LoVo (cell line): ENCODE data around the gene CLCN3.
"Not testable (repeated sequence)": the region's sequence is repeated elsewhere in the genome, so short reads cannot be mapped to it uniquely, and the experiment has no call there.

ENCODE experiments used
- DNase-seq: peaks from one replicate; pipeline ENCODE4 v3.0.0-alpha.2; 2016; ENCODE audit warnings: low spot score

Gene CLCN3

GRCh38 chr4:169707958-169708643 lies 87.7 kb downstream of the CLCN3 start:
- DNase-seq, result no peak

GRCh38 chr4:169715826-169716225 lies 95.4 kb downstream of the CLCN3 start:
- no peak for DNase-seq

- DNase-seq, result no peak
Observed at GRCh38 chr4:169716677-169717076, 96.3 kb downstream of the CLCN3 start.

DNA sequence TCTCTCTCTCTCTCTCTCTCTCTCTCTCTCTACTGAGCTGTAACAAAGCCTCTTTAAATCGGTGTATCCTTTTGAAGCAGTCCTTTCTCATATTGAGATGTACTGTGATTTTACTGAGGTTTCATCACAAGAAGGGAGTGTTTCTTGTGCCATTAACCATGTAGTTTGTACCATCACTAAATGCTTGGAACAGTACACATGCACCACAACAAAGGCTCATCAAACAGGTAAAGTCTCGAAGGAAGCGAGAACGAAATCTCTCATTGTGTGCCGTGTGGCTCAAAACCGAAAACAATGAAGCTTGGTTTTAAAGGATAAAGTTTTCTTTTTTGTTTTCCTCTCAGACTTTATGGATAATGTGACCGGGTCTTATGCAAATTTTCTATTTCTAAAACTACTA lies 100.2 kb downstream of the CLCN3 start:
- no peak for DNase-seq

GRCh38 chr4:169723207-169723965 lies 103.0 kb downstream of the CLCN3 start:
- no peak for DNase-seq

- no peak for DNase-seq
Observed at GRCh38 chr4:169724260-169724659, 103.9 kb downstream of the CLCN3 start.

- DNase-seq, result no peak
Observed at GRCh38 chr4:169727616-169728015, 107.2 kb downstream of the CLCN3 start.

DNA sequence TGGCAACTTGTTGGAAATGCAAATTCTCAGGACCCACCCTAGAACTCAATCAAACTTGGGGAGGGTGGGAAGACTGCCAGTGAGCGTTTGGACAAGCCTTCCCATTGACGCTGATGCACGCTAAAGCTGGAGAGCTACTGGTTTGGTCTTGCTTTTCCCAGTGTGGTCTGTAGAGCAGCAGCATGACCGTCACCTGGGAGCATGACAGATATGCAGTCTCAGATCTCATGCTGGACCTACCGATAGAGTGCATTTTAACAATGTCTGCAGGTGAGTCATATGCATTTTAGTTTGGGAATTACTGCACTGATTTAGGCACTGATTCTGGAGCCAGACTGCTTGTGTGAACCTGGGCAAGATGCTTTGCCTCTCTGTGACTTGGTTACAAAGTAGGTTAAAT lies 110.2 kb downstream of the CLCN3 start:
- no peak for DNase-seq

GRCh38 chr4:169738604-169739003 lies 118.2 kb downstream of the CLCN3 start:
- DNase-seq, result not testable (repeated sequence)

- DNase-seq, result no peak
Observed at GRCh38 chr4:169741569-169741968, 121.2 kb downstream of the CLCN3 start.

DNA sequence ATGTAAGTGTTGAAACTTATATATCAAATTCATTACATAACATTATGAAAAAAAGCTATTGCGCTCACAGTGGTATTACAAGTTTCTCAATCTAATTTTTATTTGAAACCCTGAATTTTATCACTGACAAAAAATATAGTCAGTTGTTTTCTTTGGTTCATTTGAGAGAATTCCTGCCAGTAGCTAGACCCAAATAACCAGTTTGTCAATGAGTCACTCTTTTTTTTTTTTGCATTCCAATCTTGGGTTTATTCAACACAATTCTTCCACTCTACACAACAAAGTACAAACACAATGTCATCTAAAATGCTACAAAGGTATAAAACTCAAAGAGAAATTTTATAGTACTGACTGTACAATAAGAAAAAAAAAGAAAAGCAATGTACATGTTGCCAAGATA lies 124.2 kb downstream of the CLCN3 start:
- no peak for DNase-seq

GRCh38 chr4:169745291-169745690 lies 124.9 kb downstream of the CLCN3 start:
- no peak for DNase-seq

DNA sequence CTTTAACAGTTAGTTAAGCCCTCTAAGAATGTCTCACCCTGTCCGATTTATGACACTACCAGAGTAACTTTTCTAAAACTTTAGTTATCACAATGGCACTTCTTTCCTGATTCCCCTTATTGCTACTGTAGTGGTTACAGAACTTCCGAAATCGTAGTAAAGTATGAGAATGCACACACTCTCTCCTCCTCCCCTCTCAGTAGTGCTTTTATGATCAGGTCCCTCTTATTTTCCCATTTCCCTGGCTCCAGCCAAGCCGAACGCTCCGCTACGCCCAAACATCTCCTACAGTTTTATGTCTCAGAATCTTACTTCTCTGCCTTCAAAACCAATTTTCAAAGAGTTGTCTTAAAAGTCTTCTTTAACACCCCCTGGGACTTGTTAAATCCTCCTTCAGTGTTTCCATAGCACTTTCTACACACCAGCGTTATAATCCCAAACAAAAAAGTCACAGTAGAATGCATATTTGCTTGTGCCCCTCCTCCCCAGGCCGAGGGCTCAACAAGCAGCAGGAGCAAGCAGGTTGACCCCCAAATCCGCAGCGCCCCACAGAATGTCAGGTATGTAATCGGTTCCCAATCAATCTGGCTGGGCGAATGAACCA lies 136.7 kb downstream of the CLCN3 start:
- no peak for DNase-seq

DNA sequence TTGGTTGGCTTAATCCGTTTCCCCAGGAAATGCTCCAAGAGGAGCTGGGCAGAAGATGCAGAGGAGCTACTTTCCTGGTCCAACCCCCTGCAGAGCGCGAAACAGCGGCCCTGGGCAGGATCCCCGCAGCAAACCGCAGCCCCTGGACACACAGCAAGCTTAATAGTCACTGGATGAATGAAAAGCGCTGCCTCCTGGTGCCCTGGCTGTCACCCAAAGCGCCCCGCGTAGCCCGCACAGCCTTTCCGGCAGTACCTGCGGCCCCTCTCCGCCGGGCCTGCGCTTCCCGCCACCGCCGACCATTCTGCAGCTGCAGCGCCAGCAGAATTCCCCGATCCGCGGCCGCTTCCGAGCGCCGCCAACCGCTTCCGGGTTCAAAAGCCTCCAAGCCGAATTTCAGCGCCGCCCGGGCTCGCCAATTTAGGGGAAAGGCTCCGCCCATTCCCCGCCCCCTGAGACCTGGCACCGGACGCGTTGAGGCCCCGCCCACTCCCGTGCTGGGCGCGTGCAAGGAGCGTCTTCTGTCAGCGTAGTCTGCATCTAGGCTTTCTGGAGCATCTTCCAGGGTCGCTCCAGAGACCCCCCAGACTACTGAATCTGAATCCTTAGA lies 137.3 kb downstream of the CLCN3 start, which contains the start of gene HPF1:
Gene HPF1 (minus strand): TSS at position 370 of the 610 bp plus-strand sequence. CDS start 67 bp downstream, at position 303.
- peak; percentile 94 for DNase-seq

DNA sequence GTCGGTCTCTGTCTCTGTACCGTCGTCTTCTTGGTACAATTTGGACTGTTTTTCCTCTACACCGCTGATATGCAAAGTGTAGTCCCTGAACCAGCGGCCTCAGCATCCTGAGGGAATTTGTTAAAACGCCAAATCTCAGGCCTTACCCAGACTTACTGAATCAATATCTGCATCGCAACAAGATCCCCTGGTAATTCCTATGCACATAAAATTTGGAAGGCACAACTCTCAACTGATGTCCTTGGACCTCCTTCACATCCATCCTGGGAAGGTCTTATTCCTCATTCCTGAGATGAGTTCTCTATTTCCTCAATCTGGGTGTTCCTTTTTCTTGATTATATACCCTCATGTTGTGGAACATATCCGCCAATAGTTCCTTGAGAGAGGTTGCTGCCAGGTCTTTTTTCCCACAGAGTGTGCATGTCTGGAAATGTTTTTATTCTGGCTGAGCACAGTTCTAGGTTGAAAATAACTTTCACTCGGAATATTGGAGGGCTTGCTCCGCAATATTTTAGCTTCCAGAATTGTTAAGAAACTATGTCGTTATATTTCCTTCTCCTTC lies 138.1 kb downstream of the CLCN3 start:
- no peak for DNase-seq

DNA sequence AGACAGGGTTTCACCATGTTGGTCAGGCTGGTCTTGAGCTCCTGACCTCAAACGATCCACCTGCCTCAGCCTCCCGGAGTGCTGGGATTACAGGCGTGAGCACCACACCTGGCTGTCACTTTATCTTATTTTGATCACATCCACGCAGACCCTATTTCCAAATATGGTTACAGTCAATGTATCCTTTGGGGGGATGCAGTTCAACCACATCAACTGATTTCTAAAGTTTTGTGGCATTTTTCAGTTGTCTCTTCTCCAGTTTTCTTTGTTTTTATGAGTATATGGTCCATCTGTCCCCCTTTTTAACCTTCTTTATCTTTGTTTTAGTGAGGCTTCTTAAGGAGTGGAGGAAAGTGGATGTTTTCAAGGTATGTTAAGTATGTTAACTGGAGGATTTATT lies 141.5 kb downstream of the CLCN3 start:
- DNase-seq, result no peak

DNA sequence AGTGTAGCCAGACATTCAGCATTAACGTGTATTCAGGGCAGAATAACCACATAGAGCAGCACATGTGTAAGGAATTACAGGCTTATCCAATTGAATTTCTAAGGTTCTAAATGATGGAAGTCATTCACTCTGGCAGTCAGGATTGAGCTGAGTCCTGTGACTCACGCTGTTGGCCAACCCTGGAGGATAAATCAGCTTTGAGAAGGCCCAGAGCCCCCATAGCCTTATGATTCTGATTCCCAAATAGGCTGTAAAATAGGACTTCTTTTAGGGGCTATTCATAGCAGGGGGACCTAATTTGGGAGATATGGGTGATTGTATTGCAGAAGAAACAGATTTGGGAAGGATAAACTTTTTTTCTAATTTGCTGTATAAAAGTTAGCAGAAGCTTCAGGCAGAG lies 145.5 kb downstream of the CLCN3 start:
- no peak for DNase-seq

GRCh38 chr4:169766741-169767140 lies 146.4 kb downstream of the CLCN3 start:
- no peak for DNase-seq

DNA sequence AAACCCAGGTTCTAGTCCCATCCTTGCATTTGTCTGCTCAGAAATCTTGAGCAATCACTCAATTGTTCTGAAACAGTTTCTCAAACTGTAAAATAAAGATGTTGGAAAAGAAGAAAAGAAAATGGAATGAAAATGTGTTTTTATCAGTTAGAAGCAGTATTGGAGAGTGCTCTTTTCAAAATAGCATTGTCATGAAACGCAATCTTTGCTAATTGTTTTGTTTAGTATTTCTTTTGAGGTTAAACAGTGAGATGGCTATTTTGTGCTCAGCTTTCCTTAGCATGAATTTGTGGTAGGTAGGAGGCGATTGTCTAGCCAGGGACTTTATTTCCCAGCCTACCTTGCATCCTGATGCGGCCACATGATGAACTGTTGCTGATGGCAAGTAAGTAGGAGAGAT lies 148.0 kb downstream of the CLCN3 start:
- DNase-seq, result no peak

- DNase-seq, result no peak
Observed at GRCh38 chr4:169770416-169770815, 150.0 kb downstream of the CLCN3 start.

DNA sequence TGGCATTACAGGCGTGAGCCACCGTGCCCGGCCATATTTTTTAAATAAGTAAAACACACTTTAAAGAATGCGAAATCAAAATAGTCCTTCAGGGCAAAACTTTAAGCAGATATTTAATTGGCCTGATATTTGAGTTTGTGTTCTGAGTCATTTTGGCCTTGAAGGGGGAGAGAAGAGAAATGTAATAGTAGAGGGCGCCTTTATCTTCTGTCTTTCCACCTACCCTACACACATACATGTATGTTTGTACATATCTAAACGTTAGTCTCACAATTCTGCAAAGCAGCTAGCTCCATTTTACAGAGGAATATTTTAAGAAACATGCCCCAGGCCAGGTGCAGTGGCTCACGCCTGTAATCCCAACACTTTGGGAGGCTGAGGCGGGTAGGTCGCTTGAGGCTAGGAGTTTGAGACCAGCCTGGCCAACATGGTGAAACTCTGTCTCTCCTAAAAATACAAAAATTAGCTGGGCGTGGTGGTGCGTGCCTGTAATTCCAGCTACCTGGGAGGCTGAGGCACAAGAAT lies 151.2 kb downstream of the CLCN3 start:
- not testable (repeated sequence) for DNase-seq
